Stimulated activated CD4-positive, alpha-beta T cell treated with anti-CD3 and anti-CD28 coated beads, Interleukin-15, amount 100 ng/mL, for 24 hours (primary cell): Measurements from ENCODE around the gene ALDH1A3.

Experiments used
- DNase-seq: peaks from one replicate; pipeline ENCODE4 v3.0.0-alpha.2; 2020

The ALDH1A3 gene

DNA sequence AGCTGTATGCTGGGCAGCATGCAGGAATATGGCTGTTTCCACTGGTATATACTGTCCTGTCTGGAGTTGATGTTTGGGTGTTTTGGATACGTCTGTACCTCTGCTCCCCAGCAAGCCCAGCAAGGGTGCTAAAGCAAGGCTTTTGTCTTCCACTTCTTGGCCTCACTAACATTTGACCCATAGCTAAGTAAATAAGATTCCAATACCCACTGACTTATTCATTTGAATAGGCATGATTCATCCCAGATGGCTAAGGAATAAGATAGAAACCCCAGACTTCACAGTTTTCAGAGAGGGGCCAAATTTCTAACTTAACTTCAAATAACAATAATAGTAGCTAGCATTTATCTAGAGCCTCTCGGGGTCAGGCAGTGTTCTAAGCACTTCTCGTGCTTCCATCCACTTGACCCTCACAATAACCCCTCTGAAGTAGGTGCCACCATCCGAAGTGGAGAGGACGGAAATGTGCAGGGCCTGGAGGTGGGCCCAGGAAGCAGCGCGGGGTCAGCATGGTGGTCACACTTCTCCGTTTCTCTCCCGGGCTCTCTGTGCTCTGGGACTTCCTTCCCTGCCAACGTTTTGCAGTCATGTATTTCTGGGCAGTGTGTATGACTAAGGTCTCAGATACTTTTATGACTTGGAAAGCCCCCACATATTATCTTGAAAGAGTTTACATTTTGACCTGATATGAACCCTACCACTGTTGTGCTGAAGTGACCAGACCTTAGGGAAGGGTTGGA is 78.9 kb downstream of the ALDH1A3 start:
- DNase-seq: no peak

- DNase-seq: no peak
Measured at GRCh38 chr15:100959066-100960050, 79.7 kb downstream of the ALDH1A3 start.
